Osteocyte (in vitro differentiated cells): ENCODE measurements around the gene SMAD3. TPM values are rescaled to one million over a fixed set of nuclear protein-coding genes. Genes with fewer than 3 reads are reported as not detected.
"Not testable (repeated sequence)": the region's sequence is repeated elsewhere in the genome, so short reads cannot be mapped to it uniquely, and the experiment has no call there.

Experiments
- DNase-seq: peaks from one replicate; pipeline ENCODE4 v3.0.0; 2021; ENCODE audit warnings: mixed read lengths; ENCODE audit not compliant: unreplicated experiment; ENCODE audit errors: extremely low spot score
- H3K27ac Mint-ChIP-seq: one replicate; pipeline ENCODE4 v1.8.0; 2021; ENCODE audit warnings: mild to moderate bottlenecking, mixed read lengths; ENCODE audit not compliant: unreplicated experiment
- H3K27me3 Mint-ChIP-seq: one replicate; pipeline ENCODE4 v1.8.0; 2021; ENCODE audit warnings: mixed read lengths; ENCODE audit not compliant: unreplicated experiment
- H3K36me3 Mint-ChIP-seq: one replicate; pipeline ENCODE4 v1.8.0; 2021; ENCODE audit warnings: mixed read lengths; ENCODE audit not compliant: unreplicated experiment
- H3K4me1 Mint-ChIP-seq: one replicate; pipeline ENCODE4 v1.8.0; 2021; ENCODE audit warnings: mixed read lengths; ENCODE audit not compliant: unreplicated experiment
- H3K4me3 Mint-ChIP-seq: one replicate; pipeline ENCODE4 v1.8.0; 2021; ENCODE audit warnings: mild to moderate bottlenecking, moderate library complexity, mixed read lengths; ENCODE audit not compliant: unreplicated experiment
- H3K9me3 Mint-ChIP-seq: one replicate; pipeline ENCODE4 v1.8.0; 2021; ENCODE audit warnings: mixed read lengths; ENCODE audit not compliant: unreplicated experiment
- total RNA-seq: library from RNA; stranded (reverse); gene quantifications from 2 replicates; pipeline ENCODE4 v1.2.1, GENCODE V29; 2021
- TF ChIP-seq, protein P1 (sequence below): fragments of 200-600 bp; sonication (generic); IDR thresholded peaks from 2 replicates; pipeline ENCODE4 v1.5.0; 2021; ENCODE audit warnings: antibody characterized with exemption, mild to moderate bottlenecking, moderate library complexity

Gene SMAD3
- total RNA-seq, 1 donor from 2014 or later = 39.7 TPM

DNA sequence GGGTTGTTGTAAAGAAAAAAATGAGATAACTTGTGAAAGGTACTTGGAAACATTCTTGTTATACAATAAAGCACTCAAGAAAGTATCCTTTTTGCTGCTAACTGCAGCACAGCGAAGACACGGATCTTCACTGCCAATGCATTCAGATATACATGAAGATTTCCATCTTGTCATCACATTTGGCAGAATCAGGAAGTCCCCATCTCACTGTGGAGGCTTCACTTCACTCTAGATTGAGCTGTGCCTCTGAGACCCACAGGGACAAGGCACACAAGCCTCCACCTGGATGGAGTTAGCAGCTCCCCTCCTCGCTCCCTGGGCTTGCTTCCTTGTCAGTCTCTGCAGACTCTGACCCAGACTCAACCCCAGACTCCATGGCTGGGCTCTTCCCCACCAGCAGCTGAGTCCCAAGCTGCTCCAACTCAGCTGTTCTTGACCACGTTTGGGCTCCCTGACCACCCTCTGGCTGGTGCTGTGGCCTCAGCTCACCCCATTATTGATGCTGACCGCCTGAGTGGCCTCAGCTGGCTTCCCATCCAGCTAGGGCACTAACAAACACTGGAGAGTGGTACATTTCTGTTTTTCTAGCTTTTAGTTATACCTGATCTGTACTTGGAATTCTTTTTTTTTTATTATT, 45.4 kb upstream of the SMAD3 start:
- TF ChIP-seq, protein P1, sequence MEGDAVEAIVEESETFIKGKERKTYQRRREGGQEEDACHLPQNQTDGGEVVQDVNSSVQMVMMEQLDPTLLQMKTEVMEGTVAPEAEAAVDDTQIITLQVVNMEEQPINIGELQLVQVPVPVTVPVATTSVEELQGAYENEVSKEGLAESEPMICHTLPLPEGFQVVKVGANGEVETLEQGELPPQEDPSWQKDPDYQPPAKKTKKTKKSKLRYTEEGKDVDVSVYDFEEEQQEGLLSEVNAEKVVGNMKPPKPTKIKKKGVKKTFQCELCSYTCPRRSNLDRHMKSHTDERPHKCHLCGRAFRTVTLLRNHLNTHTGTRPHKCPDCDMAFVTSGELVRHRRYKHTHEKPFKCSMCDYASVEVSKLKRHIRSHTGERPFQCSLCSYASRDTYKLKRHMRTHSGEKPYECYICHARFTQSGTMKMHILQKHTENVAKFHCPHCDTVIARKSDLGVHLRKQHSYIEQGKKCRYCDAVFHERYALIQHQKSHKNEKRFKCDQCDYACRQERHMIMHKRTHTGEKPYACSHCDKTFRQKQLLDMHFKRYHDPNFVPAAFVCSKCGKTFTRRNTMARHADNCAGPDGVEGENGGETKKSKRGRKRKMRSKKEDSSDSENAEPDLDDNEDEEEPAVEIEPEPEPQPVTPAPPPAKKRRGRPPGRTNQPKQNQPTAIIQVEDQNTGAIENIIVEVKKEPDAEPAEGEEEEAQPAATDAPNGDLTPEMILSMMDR = no peak
- H3K27ac Mint-ChIP-seq = no peak overlapping the region
- H3K9me3 Mint-ChIP-seq = no peaks in the 10 kb centered on the region

DNA sequence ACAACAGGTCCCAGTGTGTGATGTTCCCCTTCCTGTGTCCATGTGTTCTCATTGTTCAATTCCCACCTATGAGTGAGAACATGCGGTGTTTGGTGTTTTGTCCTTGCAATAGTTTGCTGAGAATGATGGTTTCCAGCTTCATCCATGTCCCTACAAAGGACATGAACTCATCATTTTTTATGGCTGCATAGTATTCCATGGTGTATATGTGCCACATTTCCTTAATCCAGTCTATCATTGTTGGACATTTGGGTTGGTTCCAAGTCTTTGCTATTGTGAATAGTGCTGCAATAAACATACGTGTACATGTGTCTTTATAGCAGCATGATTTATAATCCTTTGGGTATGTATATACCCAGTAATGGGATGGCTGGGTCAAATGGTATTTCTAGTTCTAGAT, 44.7 kb upstream of the SMAD3 start:
- not testable (repeated sequence) for H3K36me3 Mint-ChIP-seq, H3K4me3 Mint-ChIP-seq, H3K9me3 Mint-ChIP-seq, DNase-seq, H3K27ac Mint-ChIP-seq, H3K27me3 Mint-ChIP-seq
- H3K4me1 Mint-ChIP-seq = peaks cover 43% of the 10 kb centered on the region

More for the DNA sequence above, 45.4 kb upstream of the SMAD3 start:
- H3K4me3 Mint-ChIP-seq = no peak overlapping the region
- no peaks in the 10 kb centered on the region for H3K36me3 Mint-ChIP-seq
- no peaks in the 10 kb centered on the region for H3K27me3 Mint-ChIP-seq
- no peak for DNase-seq
- peaks cover 36% of the 10 kb centered on the region for H3K4me1 Mint-ChIP-seq

DNA sequence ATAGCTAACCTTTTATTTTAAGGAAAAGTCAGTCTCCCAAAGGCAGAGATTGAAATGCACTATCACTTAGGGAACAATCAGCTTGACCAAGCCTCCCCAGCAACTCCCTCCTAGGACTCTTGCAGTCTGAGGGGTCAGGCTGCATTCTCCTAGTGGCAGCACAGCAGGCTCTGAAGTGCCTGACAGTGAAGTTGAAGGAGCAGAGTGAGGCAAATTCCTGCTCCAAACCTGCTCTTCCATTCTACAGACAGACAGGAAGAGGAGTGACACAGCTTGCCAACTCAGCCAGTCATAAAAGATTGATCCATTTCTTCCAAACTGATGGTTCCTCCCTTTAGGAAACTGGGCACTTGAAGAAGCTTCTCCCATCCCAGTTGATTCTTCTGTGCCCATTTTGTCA, 43.9 kb upstream of the SMAD3 start:
- Mint-ChIP-seq H3K4me3 (no peak overlapping the region), H3K4me1 (peaks cover 46% of the 10 kb centered on the region), H3K36me3 (no peaks in the 10 kb centered on the region), H3K27ac (no peak overlapping the region), H3K27me3 (no peaks in the 10 kb centered on the region), H3K9me3 (no peaks in the 10 kb centered on the region)
- DNase-seq = no peak
- TF ChIP-seq, protein P1 = no peak

DNA sequence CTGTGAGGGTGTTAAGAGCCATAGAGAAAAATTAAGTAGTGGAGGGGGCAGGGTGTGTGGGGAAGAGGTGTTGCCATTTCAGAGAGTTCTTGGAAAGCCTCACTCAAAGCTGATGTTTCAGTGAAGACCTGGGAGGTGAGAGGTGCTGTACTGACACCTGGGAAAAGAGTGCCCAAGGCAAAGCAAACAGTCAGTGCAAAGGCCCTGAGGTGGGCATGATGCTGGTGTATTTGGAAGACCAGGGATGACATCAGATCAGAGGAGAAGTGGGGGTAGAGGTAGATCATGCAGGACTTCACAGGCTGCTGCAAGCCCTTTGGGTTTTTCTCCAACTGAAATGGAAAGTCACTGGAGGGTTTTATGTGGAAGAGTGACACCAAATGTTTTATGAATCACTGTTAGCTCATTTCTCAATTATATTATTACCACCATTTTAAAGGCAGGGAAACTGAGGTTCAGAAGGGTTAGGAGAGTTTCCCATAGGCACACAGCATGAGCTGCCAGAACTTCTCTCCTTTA, 42.8 kb upstream of the SMAD3 start:
- TF ChIP-seq, protein P1 = no peak
- no peaks in the 10 kb centered on the region for H3K36me3 Mint-ChIP-seq
- H3K27me3 Mint-ChIP-seq = no peaks in the 10 kb centered on the region
- H3K4me1 Mint-ChIP-seq = peaks cover 44% of the 10 kb centered on the region
- no peak for DNase-seq
- H3K9me3 Mint-ChIP-seq = no peaks in the 10 kb centered on the region
- H3K4me3 Mint-ChIP-seq = no peak overlapping the region
- H3K27ac Mint-ChIP-seq = no peak overlapping the region

DNA sequence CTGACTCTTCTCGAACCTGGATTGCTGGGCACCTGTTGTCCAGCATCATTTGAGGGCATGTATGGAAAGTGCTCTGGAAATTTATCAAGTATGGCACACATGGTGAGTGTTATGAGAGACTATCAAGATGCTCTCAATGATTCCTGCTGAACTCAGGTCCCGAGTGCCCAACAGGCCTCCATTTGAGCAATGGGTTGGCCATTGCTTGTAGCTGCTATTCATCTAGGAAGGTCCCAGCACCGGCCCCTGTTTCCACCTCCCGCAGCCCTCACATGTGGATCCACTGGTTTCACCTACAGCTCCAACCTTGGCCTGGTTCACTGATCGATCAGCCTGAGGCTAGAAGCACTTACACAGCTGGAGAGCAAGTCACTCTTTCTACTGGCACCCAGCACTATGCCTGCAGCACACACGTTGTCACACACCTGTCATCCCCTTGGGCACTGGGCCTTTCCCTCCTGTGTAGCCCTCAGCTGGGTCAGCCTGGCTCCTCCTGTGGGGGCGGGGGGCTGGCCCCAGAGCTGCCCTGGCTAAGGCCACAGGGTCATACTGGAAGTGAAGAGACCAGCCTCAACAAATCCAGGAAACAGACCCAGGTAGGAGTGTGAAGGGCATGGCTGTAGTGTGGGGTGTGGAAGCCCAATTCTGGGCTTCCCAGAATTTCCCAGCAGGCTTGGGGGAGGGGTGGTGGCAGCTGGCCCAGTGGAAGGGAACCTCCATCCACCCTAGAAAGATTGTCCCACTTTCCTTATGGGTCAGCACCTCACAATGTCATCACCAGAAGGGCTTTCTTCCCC, 41.7 kb upstream of the SMAD3 start:
- Mint-ChIP-seq H3K27ac (peak overlapping the region; percentile 90), H3K4me3 (no peak overlapping the region), H3K36me3 (no peaks in the 10 kb centered on the region), H3K4me1 (peaks cover 41% of the 10 kb centered on the region), H3K9me3 (no peaks in the 10 kb centered on the region), H3K27me3 (no peaks in the 10 kb centered on the region)
- TF ChIP-seq, protein P1 = no peak
- DNase-seq = no peak
